GM19025 (cell line): ENCODE data around the gene WEE1.
"Not testable (repeated sequence)": the region's sequence is repeated elsewhere in the genome, so short reads cannot be mapped to it uniquely, and the experiment has no call there.

Experiments used
- ATAC-seq: cut with Tn5 transposase; IDR thresholded peaks from one replicate; pipeline ENCODE4 v1.9.1; 2021; ENCODE audit warnings: mild to moderate bottlenecking, low read depth, moderate library complexity; ENCODE audit not compliant: unreplicated experiment

Gene WEE1

GRCh38 chr11:9616858-9617257 lies 43.4 kb downstream of the WEE1 start:
- no peak for ATAC-seq

DNA sequence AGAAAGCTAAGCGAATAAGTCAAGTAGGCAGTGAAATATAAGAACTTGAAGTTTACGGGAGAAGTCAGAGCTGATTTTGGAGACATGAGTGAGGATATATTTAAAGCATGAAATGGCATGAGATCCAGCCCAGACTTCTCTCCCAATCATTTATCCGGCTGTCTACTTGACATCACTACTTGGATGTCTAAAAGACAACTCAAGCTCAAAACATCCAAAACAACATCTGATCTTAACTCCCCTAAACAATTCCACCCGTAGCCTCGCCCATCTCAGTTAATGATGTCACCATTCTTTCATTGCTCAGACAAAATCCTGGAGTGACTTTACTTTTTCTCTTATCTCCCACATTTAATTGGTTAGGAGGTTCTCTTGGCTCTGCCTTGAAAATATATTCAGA lies 44.5 kb downstream of the WEE1 start:
- no peak for ATAC-seq

- no peak for ATAC-seq
Observed at GRCh38 chr11:9619004-9619403, 45.5 kb downstream of the WEE1 start.

DNA sequence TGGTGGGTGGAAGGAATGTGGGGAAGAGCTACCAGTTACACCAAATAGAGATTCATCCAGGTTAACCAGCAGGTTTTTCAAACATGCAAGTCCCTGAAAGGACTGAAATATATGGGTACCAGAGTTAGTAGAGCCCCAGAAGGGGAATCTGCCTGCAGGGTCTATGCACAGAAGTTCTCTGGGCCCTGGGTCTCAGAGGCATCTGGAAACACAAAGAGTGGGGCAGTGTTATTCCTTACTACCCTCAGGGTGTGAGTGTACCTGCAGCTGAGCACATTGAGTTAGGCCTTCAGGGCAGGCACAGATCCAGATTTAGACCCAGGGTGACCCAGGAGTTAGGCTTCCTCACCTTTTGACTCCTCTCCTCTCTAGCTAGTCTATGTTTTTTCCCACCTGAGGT lies 46.5 kb downstream of the WEE1 start:
- ATAC-seq, result no peak

- not testable (repeated sequence) for ATAC-seq
Observed at GRCh38 chr11:9622353-9622752, 48.9 kb downstream of the WEE1 start.

GRCh38 chr11:9623053-9623452 lies 49.6 kb downstream of the WEE1 start:
- ATAC-seq, result not testable (repeated sequence)

DNA sequence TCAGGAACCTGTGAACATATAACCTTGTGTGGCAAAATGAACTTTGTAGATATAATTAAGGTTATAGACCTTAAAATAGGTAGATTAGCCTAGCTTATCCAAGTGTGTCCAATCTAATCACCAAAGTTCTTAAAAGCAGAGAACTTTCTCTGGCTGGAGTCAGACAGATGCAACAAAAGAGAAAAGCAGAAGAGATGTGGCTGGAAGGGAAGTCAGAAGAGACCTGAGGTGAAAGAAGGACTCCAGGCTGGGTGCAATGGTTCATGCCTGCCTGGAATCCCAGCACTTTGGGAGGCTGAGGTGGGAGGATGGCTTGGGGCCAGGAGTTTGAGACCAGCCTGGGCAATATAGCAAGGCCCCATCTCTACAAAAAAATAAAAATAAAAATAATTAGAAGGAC lies 51.0 kb downstream of the WEE1 start:
- no peak for ATAC-seq

DNA sequence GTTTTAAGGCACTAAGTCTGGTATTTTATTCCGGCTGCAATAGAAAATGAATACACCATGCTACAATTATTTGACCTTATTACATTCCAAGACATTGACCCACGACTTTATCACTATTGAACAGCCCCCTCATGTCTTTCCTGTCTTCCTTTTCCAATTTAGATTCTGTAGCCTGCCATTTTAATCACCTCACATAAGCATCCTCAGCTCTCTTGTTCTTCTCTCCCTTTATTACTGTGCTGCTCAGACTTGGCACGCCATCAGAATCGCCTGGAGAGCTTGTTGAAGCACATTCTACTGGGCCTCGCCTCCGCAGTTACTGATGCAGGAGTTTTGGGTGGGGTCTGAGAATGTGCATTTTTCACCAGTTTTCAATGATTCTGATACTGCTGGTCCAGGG lies 51.7 kb downstream of the WEE1 start:
- ATAC-seq, result no peak

DNA sequence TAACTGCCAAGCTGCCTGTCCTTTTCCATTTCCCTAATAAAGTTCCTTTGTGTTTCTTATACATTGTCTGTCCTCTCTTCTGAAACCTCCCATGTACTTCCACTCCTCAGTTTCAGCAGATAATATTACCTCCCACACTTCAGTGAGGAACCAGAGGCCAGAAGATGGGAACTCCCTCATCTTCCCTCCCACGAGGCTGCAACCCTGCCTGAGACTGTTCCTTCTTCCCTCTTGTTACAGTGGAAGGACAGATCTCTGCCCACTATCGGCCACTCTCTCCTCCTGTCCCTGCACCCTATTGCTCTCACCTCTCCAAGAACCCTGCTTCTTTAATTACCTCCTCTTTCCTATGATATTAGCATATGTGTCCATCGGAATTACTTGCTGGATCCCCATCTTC lies 52.3 kb downstream of the WEE1 start:
- ATAC-seq, result no peak

DNA sequence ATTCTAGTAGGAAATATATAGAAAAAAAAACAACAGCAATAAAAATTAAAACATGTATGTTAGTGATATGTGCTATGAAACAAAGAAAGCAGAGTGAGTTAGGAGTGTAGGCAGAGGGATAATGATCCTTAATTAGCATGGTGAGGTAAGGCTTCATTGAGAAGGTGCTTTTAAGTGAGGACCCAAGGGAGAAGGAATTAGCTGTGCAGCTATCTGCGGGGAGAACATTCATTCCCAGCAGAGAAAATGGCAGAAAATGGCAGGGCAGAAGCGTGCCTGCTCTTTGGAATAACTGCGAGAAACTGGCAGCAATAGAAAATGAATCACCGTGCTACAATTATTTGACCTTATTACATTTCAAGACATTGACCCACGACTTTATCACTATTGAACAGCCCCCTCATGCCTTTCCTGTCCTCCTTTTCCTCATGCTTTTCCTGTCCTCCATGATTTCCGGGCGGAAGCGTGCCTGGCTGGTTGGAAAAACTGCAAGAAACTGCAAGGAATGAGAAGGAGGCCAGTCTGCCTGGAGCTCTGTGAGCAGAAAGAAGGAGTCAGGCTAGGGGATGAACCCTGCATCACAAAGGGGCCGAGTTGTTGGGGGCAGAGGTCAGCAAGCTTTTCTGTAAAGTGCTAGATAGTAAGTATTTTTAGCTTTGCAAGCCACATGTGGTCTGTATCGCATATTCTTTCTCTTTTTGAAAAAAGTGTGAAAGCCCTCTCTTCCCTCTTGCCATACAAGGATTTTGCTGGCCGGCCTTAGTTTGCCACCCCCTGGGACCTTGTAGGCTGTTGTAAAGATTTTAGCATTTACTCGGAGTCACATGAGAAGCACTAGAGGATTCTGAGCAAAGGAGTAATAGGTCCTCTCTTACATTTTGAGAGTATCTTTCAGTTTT lies 53.3 kb downstream of the WEE1 start:
- no peak for ATAC-seq

- no peak for ATAC-seq
Observed at GRCh38 chr11:9629064-9629463, 55.6 kb downstream of the WEE1 start.

DNA sequence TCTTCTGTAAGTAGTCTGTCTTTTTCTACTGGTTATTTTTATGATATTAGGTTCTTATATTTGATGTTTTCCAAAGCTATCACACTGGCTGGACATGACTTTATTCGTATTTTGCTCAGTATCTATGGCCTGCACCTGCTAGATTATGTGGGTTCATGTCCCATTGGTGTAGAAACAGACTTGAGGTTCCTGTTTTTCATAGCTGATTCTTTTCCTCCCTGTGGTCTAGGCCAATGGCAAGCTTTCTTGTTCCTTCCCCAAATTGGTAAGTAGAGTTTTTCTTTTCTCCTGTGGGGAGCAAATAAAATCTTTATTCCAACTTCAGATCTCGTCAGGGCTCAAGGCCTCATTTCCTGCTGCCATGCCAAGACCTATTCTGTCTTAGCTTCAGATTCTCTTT lies 60.2 kb downstream of the WEE1 start:
- ATAC-seq, result no peak

DNA sequence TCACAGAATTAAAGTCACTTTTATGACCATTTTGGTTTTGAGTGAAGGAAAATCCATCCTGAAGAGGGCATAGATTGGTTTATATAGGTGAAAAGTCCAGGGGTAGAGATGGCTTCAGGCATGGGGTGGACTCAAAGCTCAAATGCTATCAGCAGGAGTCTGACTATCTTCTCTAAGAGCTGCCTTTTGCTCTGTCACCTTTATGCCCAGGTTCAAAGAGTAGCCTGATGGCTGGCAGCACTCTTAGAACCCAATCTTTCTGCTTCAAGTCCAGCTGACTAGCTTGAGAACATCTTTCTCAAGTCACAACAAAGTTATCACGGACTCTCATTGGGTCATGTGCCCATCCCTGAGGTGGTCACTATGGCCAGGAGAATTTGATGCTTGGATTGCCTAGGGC lies 63.2 kb downstream of the WEE1 start:
- no peak for ATAC-seq

DNA sequence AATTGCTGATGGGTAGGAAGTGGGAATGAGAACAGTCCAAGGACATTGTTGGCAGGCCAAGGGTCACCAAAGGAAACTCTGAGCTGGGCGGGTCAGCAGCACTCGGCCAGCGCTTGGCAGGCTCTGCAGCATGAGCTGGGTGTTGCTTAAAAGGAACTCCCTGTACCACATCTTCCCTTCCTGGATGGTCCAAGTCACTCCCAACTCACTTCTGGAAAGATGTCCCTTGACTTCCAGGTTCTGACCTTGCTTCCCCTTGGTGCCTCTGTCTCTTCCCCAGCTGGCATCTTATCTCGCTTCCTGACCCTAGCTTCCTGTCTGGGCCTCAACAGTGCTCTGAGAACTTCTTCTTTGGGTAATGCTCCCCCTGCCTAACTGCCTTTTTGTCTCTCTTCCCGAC lies 65.6 kb downstream of the WEE1 start:
- ATAC-seq, result no peak
